Muscle layer of duodenum (tissue), 2 donors: Measurements from ENCODE around the gene NME9.
A peak's percentile ranks its signal among the peaks of the same experiment; 100 is the strongest.

Experiments
- H3K27ac ChIP-seq: one replicate; pipeline ENCODE4 v1.7.0; 2013; ENCODE audit warnings: mild to moderate bottlenecking, low read length
- H3K27me3 ChIP-seq: one replicate; pipeline ENCODE4 v1.7.0; 2013; ENCODE audit warnings: low read depth, mild to moderate bottlenecking, control low read depth, low read length
- H3K36me3 ChIP-seq, 2 donors: one replicate each; pipeline ENCODE4 v1.7.0; 2013; ENCODE audit warnings: low read length in 2 of 2, control low read depth in 1 of 2, mild to moderate bottlenecking in 1 of 2; ENCODE audit not compliant: insufficient read depth in 2 of 2, control insufficient read depth in 1 of 2
- H3K4me1 ChIP-seq, 2 donors: one replicate each; pipeline ENCODE4 v1.7.0; 2013; ENCODE audit warnings: low read length in 2 of 2, mild to moderate bottlenecking in 2 of 2, control low read depth in 1 of 2, moderate library complexity in 1 of 2; ENCODE audit not compliant: insufficient read depth in 2 of 2, control insufficient read depth in 1 of 2
- H3K4me3 ChIP-seq, 2 donors: one replicate each; pipeline ENCODE4 v1.7.0; 2013; ENCODE audit warnings: low read length in 2 of 2, low read depth in 1 of 2, mild to moderate bottlenecking in 1 of 2
- H3K9me3 ChIP-seq, 2 donors: one replicate each; pipeline ENCODE4 v1.7.0; 2013; ENCODE audit warnings: low read length in 2 of 2, control low read depth in 1 of 2, mild to moderate bottlenecking in 1 of 2; ENCODE audit not compliant: control insufficient read depth in 1 of 2
- donor health status: healthy.

Gene NME9

GRCh38 chr3:138361561-138361971 lies 31.9 kb upstream of the NME9 start:
- no peak overlapping the region for H3K4me3 ChIP-seq
- H3K27me3 ChIP-seq, result no peaks in the 10 kb centered on the region
- no peaks in the 10 kb centered on the region for H3K36me3 ChIP-seq
- no peaks in the 10 kb centered on the region for H3K9me3 ChIP-seq
- peaks cover 0 to 8% of the 10 kb centered on the region in 2 donors for H3K4me1 ChIP-seq
- H3K27ac ChIP-seq, result no peak overlapping the region

GRCh38 chr3:138360869-138361525 lies 31.3 kb upstream of the NME9 start:
- Histone ChIP-seq H3K4me1 (peaks cover 0 to 5% of the 10 kb centered on the region in 2 donors), H3K4me3 (no peak overlapping the region), H3K9me3 (no peaks in the 10 kb centered on the region), H3K27me3 (no peaks in the 10 kb centered on the region), H3K27ac (no peak overlapping the region), H3K36me3 (no peaks in the 10 kb centered on the region)

- Histone ChIP-seq H3K9me3 (no peaks in the 10 kb centered on the region), H3K27ac (no peak overlapping the region), H3K27me3 (no peaks in the 10 kb centered on the region), H3K4me1 (peaks cover 0 to 3% of the 10 kb centered on the region in 2 donors), H3K4me3 (no peak overlapping the region), H3K36me3 (no peaks in the 10 kb centered on the region)
These were observed 30.5 kb upstream of the NME9 start for GRCh38 chr3:138359919-138360868.

- H3K9me3 ChIP-seq, result no peaks in the 10 kb centered on the region
- H3K36me3 ChIP-seq, result no peaks in the 10 kb centered on the region
- peaks cover 0 to 3% of the 10 kb centered on the region in 2 donors for H3K4me1 ChIP-seq
- H3K27me3 ChIP-seq, result no peaks in the 10 kb centered on the region
- H3K4me3 ChIP-seq, result no peak overlapping the region
- no peak overlapping the region for H3K27ac ChIP-seq
These were observed 29.7 kb upstream of the NME9 start for GRCh38 chr3:138359148-138359918.

- no peak overlapping the region for H3K27ac ChIP-seq
These were observed 27.2 kb upstream of the NME9 start for GRCh38 chr3:138356730-138357405.

GRCh38 chr3:138355071-138355470 lies 25.4 kb upstream of the NME9 start:
- no peaks in the 10 kb centered on the region for H3K9me3 ChIP-seq
- no peak overlapping the region for H3K27ac ChIP-seq
- H3K4me3 ChIP-seq, result no peak overlapping the region
- no peaks in the 10 kb centered on the region for H3K36me3 ChIP-seq
- peaks cover 0 to 8% of the 10 kb centered on the region in 2 donors for H3K4me1 ChIP-seq
- H3K27me3 ChIP-seq, result no peaks in the 10 kb centered on the region

More at GRCh38 chr3:138356730-138357405, 27.2 kb upstream of the NME9 start:
- H3K4me3 ChIP-seq, result no peak overlapping the region
- H3K4me1 ChIP-seq, result peaks cover 0 to 3% of the 10 kb centered on the region in 2 donors
- H3K27me3 ChIP-seq, result no peaks in the 10 kb centered on the region
- no peaks in the 10 kb centered on the region for H3K36me3 ChIP-seq
- H3K9me3 ChIP-seq, result no peaks in the 10 kb centered on the region

- no peaks in the 10 kb centered on the region for H3K27me3 ChIP-seq
- H3K4me1 ChIP-seq, result peaks cover 0 to 15% of the 10 kb centered on the region in 2 donors
- no peak overlapping the region for H3K4me3 ChIP-seq
- H3K9me3 ChIP-seq, result no peaks in the 10 kb centered on the region
- H3K27ac ChIP-seq, result no peak overlapping the region
- H3K36me3 ChIP-seq, result no peaks in the 10 kb centered on the region
These were observed 24.7 kb upstream of the NME9 start for GRCh38 chr3:138354376-138354775.

- Histone ChIP-seq H3K9me3 (no peaks in the 10 kb centered on the region), H3K4me3 (no peak overlapping the region), H3K4me1 (peaks cover 0 to 14% of the 10 kb centered on the region in 2 donors), H3K36me3 (no peaks in the 10 kb centered on the region), H3K27me3 (no peaks in the 10 kb centered on the region), H3K27ac (no peak overlapping the region)
These were observed 22.4 kb upstream of the NME9 start for GRCh38 chr3:138351916-138352550.

- H3K27ac ChIP-seq, result no peak overlapping the region
- H3K4me1 ChIP-seq, result peaks cover 0 to 14% of the 10 kb centered on the region in 2 donors
- no peaks in the 10 kb centered on the region for H3K36me3 ChIP-seq
- no peaks in the 10 kb centered on the region for H3K9me3 ChIP-seq
- H3K27me3 ChIP-seq, result no peaks in the 10 kb centered on the region
- no peak overlapping the region for H3K4me3 ChIP-seq
These were observed 21.5 kb upstream of the NME9 start for GRCh38 chr3:138351151-138351550.

- peak overlapping the region; percentile 37 to 89 for H3K4me3 ChIP-seq
These were observed 20.4 kb upstream of the NME9 start for GRCh38 chr3:138349926-138350665.

More at GRCh38 chr3:138349926-138350665, 20.4 kb upstream of the NME9 start:
- Histone ChIP-seq H3K9me3 (no peaks in the 10 kb centered on the region), H3K27ac (peak overlapping the region; percentile 37), H3K27me3 (no peaks in the 10 kb centered on the region), H3K4me1 (peaks cover 0 to 14% of the 10 kb centered on the region in 2 donors), H3K36me3 (no peaks in the 10 kb centered on the region)
